ENCODE data around the gene ARHGAP26. TPM values are rescaled to one million over a fixed set of nuclear protein-coding genes. Genes with fewer than 3 reads are reported as not detected.

ARHGAP26 gene
- total and polyA plus RNA-seq, 2 of the 4 experiments (the other 2 are of a cell fraction), result 0.54 to 0.56 TPM

DNA sequence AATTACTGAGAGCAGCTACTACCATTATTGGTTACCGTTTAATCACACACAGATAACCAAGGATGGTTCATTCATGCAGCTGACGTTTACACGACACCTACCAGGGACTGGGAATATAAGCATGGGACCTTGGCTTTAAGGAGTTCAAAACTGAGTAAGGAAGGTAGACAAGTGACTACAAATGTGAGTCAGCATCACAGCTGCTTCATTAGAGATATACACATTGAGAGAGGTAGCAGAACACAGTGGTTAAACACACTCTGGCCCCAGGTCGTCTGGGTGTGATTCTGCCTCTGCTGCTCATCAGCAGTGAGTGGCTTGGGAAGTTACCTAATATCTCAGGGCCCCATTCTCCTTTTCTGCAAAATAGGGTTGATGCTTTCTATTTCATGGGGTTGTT is 364.7 kb downstream of the ARHGAP26 start:
- Histone ChIP-seq H2AK9ac (replicated peaks; ENCODE audit: low read depth, low read length, poor library complexity) (no peak overlapping the region), H2AFZ (replicated peaks; ENCODE audit: low read length, poor library complexity) (no peak overlapping the region), H3K9me1 (ENCODE audit: insufficient read depth, low read length) (peaks cover 8% of the 10 kb centered on the region), H3K4me1 (ENCODE audit: control insufficient read depth, insufficient read depth, low read length) (peaks cover 4% of the 10 kb centered on the region; the same call in 1 of the 2 replicates), H2BK120ac (ENCODE audit: low read depth, low read length) (no peak overlapping the region), H3K27ac (ENCODE audit: insufficient read depth, low read length) (no peak overlapping the region), H3K18ac (ENCODE audit: low read depth, low read length) (no peak overlapping the region), H3K79me1 (ENCODE audit: low read depth in 1 of 2, low read length in 2 of 2) (no peaks in the 10 kb centered on the region), H2BK20ac (ENCODE audit: low read depth, low read length) (no peak overlapping the region), H4K5ac (ENCODE audit: low read depth, low read length) (no peak overlapping the region), H2BK5ac (ENCODE audit: low read depth, low read length, poor library complexity, severe bottlenecking) (no peak overlapping the region), H3K4ac (ENCODE audit: low read depth, low read length) (no peak overlapping the region), H3K9me3 (ENCODE audit: control insufficient read depth, insufficient read depth, low read length) (no peaks in the 10 kb centered on the region), H3K23ac (ENCODE audit: low read depth, low read length) (no peak overlapping the region), H3K9ac (ENCODE audit: low read depth, low read length) (no peak overlapping the region), H4K20me1 (ENCODE audit: insufficient read depth, low read length) (no peaks in the 10 kb centered on the region), H3K36me3 (ENCODE audit: control insufficient read depth, insufficient read depth, low read length) (no peaks in the 10 kb centered on the region), H3K56ac (ENCODE audit: extremely low read depth, insufficient read depth, low read length) (no peak overlapping the region), H4K91ac (ENCODE audit: insufficient read depth, low read depth, low read length) (no peak overlapping the region), H3K4me2 (ENCODE audit: low read depth, low read length) (no peak overlapping the region), H3K14ac (replicated peaks; ENCODE audit: low read depth, low read length) (no peak overlapping the region), H2AK5ac (ENCODE audit: low read depth, low read length) (0 out of 2 replicates have a peak overlapping the region, but pooled peaks have one; percentile 13), H3K27me3 (ENCODE audit: control insufficient read depth, insufficient read depth, low read length) (no peaks in the 10 kb centered on the region), H2BK15ac (ENCODE audit: low read depth, low read length) (no peak overlapping the region), H4K8ac (ENCODE audit: low read depth in 2 of 2, low read length in 2 of 2) (no peak overlapping the region), H3K4me3 (ENCODE audit: insufficient read depth, low read depth, low read length) (no peak overlapping the region)
- ChIA-PET POLR2A (ENCODE audit: unreplicated experiment) (no interaction called here), CTCF (no interaction called here)
- WGBS, 2 experiments (ENCODE audit: extremely low coverage in 2 of 2, insufficient read length in 1 of 2), result no CpG with 5 or more reads among the region's 4 CpGs
- DNase-seq (peak; percentile 59), ATAC-seq (ENCODE audit: low read depth) (no peak; the same call in 1 of the 2 replicates)
- intact Hi-C loops (cut with micrococcal nuclease) (no loop called here), in situ Hi-C loops (cut with MboI; ENCODE audit: low sequenced_read_pairs) (no loop called here), dilution Hi-C loops (cut with HindIII; ENCODE audit: low sequenced_read_pairs, unreplicated experiment) (no loop called here)
- TF ChIP-seq FOS (IDR thresholded peaks at IDR 0.05; ENCODE audit: low read depth, low read length), result 0 out of 2 replicates have a peak, but pooled peaks have one; percentile 13
- no peak for TF ChIP-seq CEBPB (IDR thresholded peaks at IDR 0.05; ENCODE audit: low read depth, low read length)
- no TSS peak for BruUV-seq (replicated peaks)
